BLaER1 treated with 17β-estradiol and CSF1 and Interleukin-3, amounts not matched to agents 10 nM and 100 nM (cell line): ENCODE results near the gene CMSS1.

Experiments
- H3K27ac ChIP-seq, 11 experiments: shearing (Covaris generic); formaldehyde crosslinking; 2 replicates each; pipeline ENCODE4 v1.8.1; 2022
- H3K27me3 ChIP-seq, 11 experiments: shearing (Covaris generic); formaldehyde crosslinking; 2 replicates each; pipeline ENCODE4 v1.8.1; 2022
- H3K36me3 ChIP-seq, 11 experiments: shearing (Covaris generic); formaldehyde crosslinking; 2 replicates each; pipeline ENCODE4 v1.8.1; 2022
- H3K4me1 ChIP-seq, 10 experiments: shearing (Covaris generic); formaldehyde crosslinking; 2 replicates each; pipeline ENCODE4 v1.8.1; 2022
- H3K4me2 ChIP-seq, 11 experiments: shearing (Covaris generic); formaldehyde crosslinking; 2 replicates each; pipeline ENCODE4 v1.8.1; 2022
- H3K4me3 ChIP-seq, 10 experiments: shearing (Covaris generic); formaldehyde crosslinking; 2 replicates each; pipeline ENCODE4 v1.8.1; 2022
- H3K9ac ChIP-seq, 11 experiments: shearing (Covaris generic); formaldehyde crosslinking; 2 replicates each; pipeline ENCODE4 v1.8.1; 2022
- H3K9me3 ChIP-seq, 11 experiments: shearing (Covaris generic); formaldehyde crosslinking; replicated peaks in 1 of 11; 2 replicates each; pipeline ENCODE4 v1.8.1; 2022
- H4K20me1 ChIP-seq, 11 experiments: shearing (Covaris generic); formaldehyde crosslinking; 2 replicates each; pipeline ENCODE4 v1.8.1; 2022
- Cebpa-rat ChIP-seq, 11 experiments: shearing (Covaris generic); IDR thresholded peaks; 2 replicates each; pipeline ENCODE4 v1.8.1; 2022

The CMSS1 gene

DNA sequence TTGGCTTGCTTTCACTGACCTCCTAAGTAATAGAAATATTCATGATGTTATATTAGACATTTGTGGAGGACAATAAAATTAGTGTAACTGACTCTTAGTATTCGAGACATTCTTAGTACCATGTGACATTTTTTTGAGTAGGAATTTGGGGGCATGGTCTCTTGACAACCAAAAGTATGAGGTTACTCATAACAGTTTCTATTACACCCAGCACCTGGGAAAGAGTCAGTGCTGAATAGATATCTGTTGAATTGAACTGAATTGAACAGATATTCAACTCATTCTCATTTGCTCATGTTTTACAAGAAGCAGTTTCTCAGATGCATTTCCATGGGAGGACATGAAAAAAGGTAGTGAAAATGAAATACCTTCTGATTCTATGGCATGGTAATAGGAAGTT lies 84.4 kb downstream of the CMSS1 start:
- H3K9ac ChIP-seq = no peak overlapping the region
- H3K36me3 ChIP-seq = no peaks in the 10 kb centered on the region
- peaks cover 0 to 26% (median 0%) of the 10 kb centered on the region in 11 experiments; a peak in 3 of 22 replicates for H4K20me1 ChIP-seq
- H3K27me3 ChIP-seq = no peaks in the 10 kb centered on the region
- TF ChIP-seq Cebpa-rat (IDR thresholded peaks at IDR 0.05) = no peak
- H3K4me2 ChIP-seq = peak overlapping the region in 4 of 11 experiments; percentile 14 to 62 (median 29); a peak in 5 of 22 replicates
- no peak overlapping the region for H3K4me3 ChIP-seq
- H3K27ac ChIP-seq = peak overlapping the region in 1 of 11 experiments; percentile 56; a peak in 1 of 22 replicates
- 0 out of 22 replicates have a peak, but pooled peaks cover 0 to 4% (median 0%) of the 10 kb centered on the region in 11 experiments for H3K9me3 ChIP-seq
- peaks cover 0 to 31% (median 3%) of the 10 kb centered on the region in 10 experiments; a peak in 12 of 20 replicates for H3K4me1 ChIP-seq

DNA sequence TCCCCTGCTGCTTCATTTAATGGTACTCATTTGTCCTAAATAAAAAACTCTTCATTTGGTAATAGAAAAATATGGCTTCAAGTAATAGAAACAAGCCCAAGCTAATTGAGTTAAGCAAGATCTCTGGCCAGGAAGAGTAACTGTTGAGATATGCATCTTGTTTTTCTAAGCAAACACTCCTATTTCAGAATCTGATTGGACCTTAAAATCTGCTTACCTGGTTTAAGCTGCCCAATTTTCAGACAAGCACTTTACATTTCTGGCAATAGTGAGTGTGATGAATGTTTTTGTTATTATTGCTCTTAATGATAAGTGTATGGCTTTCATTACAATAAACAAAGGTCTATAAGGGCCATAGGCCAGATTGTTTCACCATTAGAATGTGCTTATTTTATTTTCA lies 86.2 kb downstream of the CMSS1 start:
- peaks cover 0 to 26% (median 0%) of the 10 kb centered on the region in 11 experiments; a peak in 3 of 22 replicates for H4K20me1 ChIP-seq
- no peaks in the 10 kb centered on the region for H3K27me3 ChIP-seq
- peaks cover 0 to 24% (median 3%) of the 10 kb centered on the region in 10 experiments; a peak in 9 of 20 replicates for H3K4me1 ChIP-seq
- 0 out of 22 replicates have a peak, but pooled peaks cover 0 to 4% (median 0%) of the 10 kb centered on the region in 11 experiments for H3K9me3 ChIP-seq
- H3K36me3 ChIP-seq = no peaks in the 10 kb centered on the region
- no peak overlapping the region for H3K27ac ChIP-seq
- H3K4me3 ChIP-seq = no peak overlapping the region
- H3K4me2 ChIP-seq = no peak overlapping the region
- no peak overlapping the region for H3K9ac ChIP-seq
- TF ChIP-seq Cebpa-rat (IDR thresholded peaks at IDR 0.05) = no peak

- no peak for TF ChIP-seq Cebpa-rat (IDR thresholded peaks at IDR 0.05)
- Histone ChIP-seq H3K36me3 (peaks cover 0 to 8% (median 0%) of the 10 kb centered on the region in 11 experiments; a peak in 5 of 22 replicates), H3K27ac (no peak overlapping the region), H3K27me3 (no peaks in the 10 kb centered on the region), H3K9me3 (peaks cover 0 to 8% (median 4%) of the 10 kb centered on the region in 11 experiments; a peak in 1 of 22 replicates), H3K4me2 (no peak overlapping the region), H3K9ac (no peak overlapping the region), H3K4me1 (no peaks in the 10 kb centered on the region), H3K4me3 (no peak overlapping the region), H4K20me1 (peaks cover 0 to 30% (median 0%) of the 10 kb centered on the region in 11 experiments; a peak in 4 of 22 replicates)
Observed at GRCh38 chr3:99907959-99908544, 90.4 kb downstream of the CMSS1 start.

GRCh38 chr3:99909714-99910495 lies 92.2 kb downstream of the CMSS1 start:
- Histone ChIP-seq H3K36me3 (peaks cover 0 to 8% (median 0%) of the 10 kb centered on the region in 11 experiments; a peak in 5 of 22 replicates), H3K4me2 (no peak overlapping the region), H3K9ac (no peak overlapping the region), H3K4me1 (no peaks in the 10 kb centered on the region), H3K27me3 (no peaks in the 10 kb centered on the region), H4K20me1 (peaks cover 0 to 25% (median 0%) of the 10 kb centered on the region in 11 experiments; a peak in 5 of 22 replicates), H3K4me3 (no peak overlapping the region), H3K9me3 (peaks cover 0 to 8% (median 0%) of the 10 kb centered on the region in 11 experiments; a peak in 1 of 22 replicates), H3K27ac (no peak overlapping the region)
- no peak for TF ChIP-seq Cebpa-rat (IDR thresholded peaks at IDR 0.05)

GRCh38 chr3:99910752-99911290 lies 93.2 kb downstream of the CMSS1 start:
- no peak for TF ChIP-seq Cebpa-rat (IDR thresholded peaks at IDR 0.05)
- Histone ChIP-seq H3K4me1 (no peaks in the 10 kb centered on the region), H3K4me3 (no peak overlapping the region), H3K9ac (no peak overlapping the region), H3K4me2 (no peak overlapping the region), H4K20me1 (peaks cover 0 to 19% (median 0%) of the 10 kb centered on the region in 11 experiments; a peak in 5 of 22 replicates), H3K9me3 (peaks cover 0 to 8% (median 0%) of the 10 kb centered on the region in 11 experiments; a peak in 1 of 22 replicates), H3K36me3 (peaks cover 0 to 8% (median 0%) of the 10 kb centered on the region in 11 experiments; a peak in 5 of 22 replicates), H3K27me3 (no peaks in the 10 kb centered on the region), H3K27ac (no peak overlapping the region)

DNA sequence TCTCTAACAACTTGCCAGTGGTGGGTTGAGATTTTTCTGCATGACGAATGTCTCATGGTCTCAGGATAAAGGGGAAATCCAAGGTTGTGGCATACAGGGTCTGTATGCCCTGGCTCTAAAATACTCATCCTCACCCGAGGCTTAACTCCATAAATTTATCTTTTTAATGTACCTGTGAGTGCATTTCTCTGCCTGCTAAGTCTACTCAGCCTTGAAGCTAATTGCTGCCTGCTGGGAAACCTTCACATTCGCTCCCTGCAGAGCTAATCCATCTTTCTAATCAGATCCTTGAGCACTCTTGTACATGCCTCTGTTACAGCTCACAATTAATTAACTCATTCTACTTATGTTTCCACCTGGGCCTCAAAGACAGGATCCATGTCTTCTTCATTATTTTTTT lies 93.8 kb downstream of the CMSS1 start:
- TF ChIP-seq Cebpa-rat (IDR thresholded peaks at IDR 0.05) = no peak
- no peaks in the 10 kb centered on the region for H3K4me1 ChIP-seq
- no peaks in the 10 kb centered on the region for H3K27me3 ChIP-seq
- peaks cover 0 to 21% (median 0%) of the 10 kb centered on the region in 11 experiments; a peak in 5 of 22 replicates for H4K20me1 ChIP-seq
- H3K9ac ChIP-seq = no peak overlapping the region
- no peak overlapping the region for H3K4me3 ChIP-seq
- no peak overlapping the region for H3K27ac ChIP-seq
- no peak overlapping the region for H3K4me2 ChIP-seq
- H3K36me3 ChIP-seq = peaks cover 0 to 8% (median 0%) of the 10 kb centered on the region in 11 experiments; a peak in 7 of 22 replicates
- peaks cover 0 to 8% (median 0%) of the 10 kb centered on the region in 11 experiments; a peak in 1 of 22 replicates for H3K9me3 ChIP-seq

DNA sequence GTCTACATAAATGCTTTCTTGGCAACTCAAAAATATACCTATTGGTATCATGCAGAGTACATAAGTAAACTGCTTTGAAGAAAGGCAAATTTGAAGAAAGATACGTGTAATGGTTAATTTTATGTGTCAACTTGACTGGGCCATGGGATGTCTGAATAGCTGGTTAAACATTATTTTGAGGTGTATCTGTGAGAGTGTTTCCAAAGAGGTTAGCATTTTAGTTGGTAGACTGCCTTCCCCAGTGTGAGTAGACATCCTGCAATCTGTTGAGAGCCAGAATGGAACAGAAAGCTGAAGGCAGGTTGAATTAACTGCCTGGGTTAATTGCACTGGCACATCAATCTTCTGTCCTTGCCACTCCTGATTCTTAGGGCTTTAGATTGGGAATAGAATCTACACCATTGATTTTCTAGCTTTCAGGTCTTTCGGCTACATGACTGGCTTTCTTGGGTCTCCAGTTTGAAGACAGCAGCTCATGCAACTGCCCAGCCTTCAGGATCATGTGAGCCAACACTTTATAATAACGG lies 98.3 kb downstream of the CMSS1 start:
- H3K36me3 ChIP-seq = peaks cover 0 to 8% (median 0%) of the 10 kb centered on the region in 11 experiments; a peak in 7 of 22 replicates
- H4K20me1 ChIP-seq = peaks cover 0 to 27% (median 0%) of the 10 kb centered on the region in 11 experiments; a peak in 4 of 22 replicates
- TF ChIP-seq Cebpa-rat (IDR thresholded peaks at IDR 0.05) = no peak
- H3K9ac ChIP-seq = no peak overlapping the region
- H3K4me3 ChIP-seq = no peak overlapping the region
- H3K4me1 ChIP-seq = peaks cover 3 to 7% (median 4%) of the 10 kb centered on the region in 10 experiments; a peak in 14 of 20 replicates
- H3K27me3 ChIP-seq = no peaks in the 10 kb centered on the region
- H3K27ac ChIP-seq = no peak overlapping the region
- H3K4me2 ChIP-seq = no peak overlapping the region
- peaks cover 0 to 8% (median 0%) of the 10 kb centered on the region in 11 experiments; a peak in 1 of 22 replicates for H3K9me3 ChIP-seq

DNA sequence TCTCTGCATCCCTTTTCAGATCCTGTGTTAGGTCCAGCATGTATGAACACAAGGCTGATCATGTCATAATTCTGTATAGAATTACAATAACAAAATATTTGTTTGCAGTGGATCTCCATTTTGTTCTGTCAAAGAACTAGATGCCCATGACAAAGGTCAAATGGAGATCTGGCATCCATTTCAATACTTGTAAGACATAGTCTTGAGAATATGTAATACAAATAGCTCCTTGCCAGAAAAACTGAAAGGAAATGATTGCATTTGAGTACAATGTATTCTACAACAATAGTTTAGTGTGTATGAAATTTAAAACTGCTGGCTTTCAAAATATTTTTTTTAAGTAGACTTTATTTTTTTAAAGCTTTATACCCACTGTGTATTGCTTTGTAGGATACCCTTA lies 101.1 kb downstream of the CMSS1 start:
- no peak overlapping the region for H3K4me2 ChIP-seq
- H3K9ac ChIP-seq = no peak overlapping the region
- peaks cover 0 to 11% (median 4%) of the 10 kb centered on the region in 11 experiments; a peak in 6 of 22 replicates for H3K9me3 ChIP-seq
- peaks cover 7 to 11% (median 8%) of the 10 kb centered on the region in 10 experiments; a peak in 14 of 20 replicates for H3K4me1 ChIP-seq
- H4K20me1 ChIP-seq = peaks cover 0 to 18% (median 0%) of the 10 kb centered on the region in 11 experiments; a peak in 3 of 22 replicates
- H3K4me3 ChIP-seq = no peak overlapping the region
- H3K27me3 ChIP-seq = no peaks in the 10 kb centered on the region
- H3K36me3 ChIP-seq = peaks cover 0 to 7% (median 0%) of the 10 kb centered on the region in 11 experiments; a peak in 7 of 22 replicates
- no peak overlapping the region for H3K27ac ChIP-seq
- no peak for TF ChIP-seq Cebpa-rat (IDR thresholded peaks at IDR 0.05)
